GM12873 (cell line): Measurements from ENCODE around the gene CCBE1.

Source experiments
- CTCF ChIP-seq: IDR thresholded peaks from 2 replicates; pipeline ENCODE4 v1.5.1; 2012; ENCODE audit warnings: low read depth, mild to moderate bottlenecking, moderate library complexity, low read length, control low read depth; ENCODE audit not compliant: insufficient read depth; ENCODE audit errors: missing control alignments

Gene CCBE1

DNA sequence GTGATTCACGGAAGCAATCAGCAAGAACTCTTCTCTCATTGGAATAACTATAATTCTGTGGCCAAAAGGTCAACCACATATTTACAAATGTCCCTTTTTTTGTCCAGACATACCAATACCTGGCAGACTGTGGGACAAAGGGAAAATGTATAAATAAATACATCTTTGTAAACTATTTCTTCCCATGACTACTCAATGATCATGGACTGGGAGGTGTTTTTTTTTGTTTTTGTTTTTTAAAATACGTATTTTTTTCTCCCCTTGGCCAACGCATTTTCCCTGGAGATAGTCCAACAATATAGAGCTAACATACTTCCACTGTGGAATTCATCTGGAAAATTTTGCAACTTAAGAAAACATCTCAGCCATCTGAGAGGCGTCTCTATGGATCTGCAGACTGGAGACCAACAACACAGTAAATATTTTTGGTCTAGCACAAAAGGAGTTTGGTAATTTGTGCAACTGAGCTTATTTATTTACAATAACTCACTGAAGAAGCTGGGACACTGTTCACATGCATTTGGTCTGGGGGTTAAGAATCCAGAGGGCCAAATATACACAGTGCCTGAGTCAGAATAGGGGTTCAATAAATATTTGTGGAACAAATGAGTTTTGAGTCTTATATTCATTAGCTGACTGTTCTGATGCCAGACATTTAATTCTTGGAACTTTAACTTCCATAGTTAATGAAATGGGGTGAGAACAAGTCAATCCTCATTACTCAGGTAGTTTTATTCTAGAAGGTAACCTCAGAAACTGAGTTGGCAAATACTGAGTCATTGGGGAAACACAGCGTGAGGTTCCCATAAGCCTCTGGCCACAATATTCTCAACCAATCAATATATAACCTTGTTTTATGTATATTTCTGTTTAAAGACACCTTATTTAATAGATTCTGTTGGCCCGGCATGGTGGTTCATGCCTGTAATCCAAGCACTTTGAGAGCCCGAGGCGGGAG lies 36.2 kb downstream of the CCBE1 start:
- TF ChIP-seq CTCF, result no peak

DNA sequence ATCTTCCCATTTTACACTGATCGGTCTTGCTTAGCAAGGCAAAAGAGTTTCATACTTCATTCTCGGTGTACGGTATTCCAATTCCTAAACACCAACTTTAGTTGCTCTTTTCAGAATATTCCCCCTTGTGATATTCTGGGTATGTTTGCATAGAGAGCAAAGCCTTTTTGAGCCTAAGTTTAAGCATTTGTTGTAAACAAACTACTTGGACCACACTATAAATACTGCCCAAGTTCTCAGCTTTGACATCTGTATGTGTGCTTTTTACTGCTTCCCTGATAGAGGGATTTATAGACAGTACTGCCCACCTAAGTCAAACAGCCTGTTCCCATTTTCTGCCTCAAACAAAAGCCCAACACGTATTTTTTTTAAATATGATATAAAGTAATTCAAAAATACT lies 36.9 kb downstream of the CCBE1 start:
- TF ChIP-seq CTCF, result no peak

GRCh38 chr18:59659508-59660170 lies 37.6 kb downstream of the CCBE1 start:
- TF ChIP-seq CTCF, result no peak

DNA sequence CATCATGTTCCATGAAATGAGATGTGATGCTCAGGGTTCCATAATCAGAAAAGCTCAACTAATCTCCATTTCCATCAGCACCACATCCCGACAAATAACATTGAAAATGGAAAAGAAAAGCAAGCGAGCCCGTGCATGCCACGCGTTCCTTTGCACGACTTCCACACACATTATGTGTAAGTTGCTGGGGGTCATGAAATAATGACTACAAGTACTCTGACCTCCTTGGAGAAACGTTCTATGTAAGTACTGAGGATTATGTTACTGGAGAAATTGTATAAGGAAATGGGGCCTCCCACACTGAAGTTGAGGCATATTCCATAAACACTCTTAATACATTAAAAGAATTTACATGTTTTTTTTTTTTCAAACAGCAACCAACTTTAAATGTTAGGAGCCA lies 38.3 kb downstream of the CCBE1 start:
- no peak for TF ChIP-seq CTCF

GRCh38 chr18:59657012-59657411 lies 40.2 kb downstream of the CCBE1 start:
- TF ChIP-seq CTCF, result no peak

DNA sequence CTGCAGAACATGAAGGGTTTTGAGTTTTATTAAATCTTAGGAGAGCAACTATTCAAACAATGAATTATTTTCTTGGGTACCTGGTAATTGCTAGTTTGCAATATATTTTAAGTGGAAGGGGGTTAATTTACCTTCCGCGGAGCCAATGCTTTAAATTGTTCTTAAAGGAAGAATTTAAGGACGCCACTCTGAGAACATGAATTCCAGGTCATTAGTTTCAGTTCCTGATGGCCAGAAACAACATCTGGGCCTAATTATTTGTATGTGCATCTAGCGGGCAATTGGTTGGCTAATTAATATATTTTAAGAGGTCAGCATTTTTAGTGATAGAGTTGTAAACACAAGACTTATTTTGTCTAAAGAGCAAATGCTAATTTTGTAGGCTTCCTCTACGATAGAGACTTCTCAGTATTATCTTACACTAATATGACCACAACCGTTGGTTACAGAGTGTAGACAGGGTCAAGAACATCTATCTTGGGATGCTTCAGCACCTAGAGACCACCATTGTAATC lies 40.8 kb downstream of the CCBE1 start:
- no peak for TF ChIP-seq CTCF

GRCh38 chr18:59655676-59656075 lies 41.5 kb downstream of the CCBE1 start:
- TF ChIP-seq CTCF, result no peak
